Activated T-cell treated with anti-CD3 and anti-CD28 coated beads for 24 hours (primary cell): ENCODE results near the gene PSPC1.
"Not testable (repeated sequence)": the region's sequence is repeated elsewhere in the genome, so short reads cannot be mapped to it uniquely, and the experiment has no call there.

ENCODE experiments used
- DNase-seq: peaks from one replicate; pipeline ENCODE4 v3.0.0-alpha.2; 2020; ENCODE audit warnings: low read depth

PSPC1 gene

DNA sequence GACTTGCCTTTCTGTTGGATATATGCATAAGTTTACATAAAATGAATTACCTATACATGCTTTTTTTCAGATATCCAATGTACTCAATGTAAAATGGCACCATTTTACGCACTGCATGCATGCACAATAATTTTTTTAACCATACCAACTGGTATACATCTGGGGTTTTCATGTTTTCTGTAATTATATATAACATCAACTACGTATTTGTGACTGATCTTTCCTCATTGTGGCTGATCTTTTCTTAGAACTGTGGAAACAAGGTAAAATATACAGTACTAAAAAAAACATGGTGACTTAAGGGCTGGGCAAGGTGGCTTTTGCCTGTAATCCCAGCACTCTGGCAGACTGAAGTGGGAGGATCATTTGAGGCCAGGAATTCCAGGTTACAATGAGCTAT is 18.5 kb downstream of the PSPC1 start:
- no peak for DNase-seq

DNA sequence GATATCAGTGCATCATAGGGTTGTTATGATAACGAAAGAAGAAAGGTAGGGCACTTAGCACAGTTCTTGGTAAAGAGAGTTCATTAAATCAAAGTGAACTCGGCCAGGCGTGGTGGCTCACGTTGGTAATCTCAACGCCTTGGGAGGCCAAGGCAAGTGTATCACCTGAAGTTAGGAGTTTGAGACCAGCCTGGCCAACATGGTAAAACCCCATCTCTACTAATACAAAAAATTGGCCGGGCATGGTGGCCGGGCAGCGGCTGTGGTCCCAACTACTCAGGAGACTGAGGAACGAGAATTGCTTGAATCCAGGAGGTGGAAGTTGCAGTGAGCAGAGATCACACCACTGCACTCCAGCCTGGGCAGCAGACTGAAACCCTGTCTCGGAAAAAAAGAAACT is 19.1 kb downstream of the PSPC1 start:
- DNase-seq = no peak

DNA sequence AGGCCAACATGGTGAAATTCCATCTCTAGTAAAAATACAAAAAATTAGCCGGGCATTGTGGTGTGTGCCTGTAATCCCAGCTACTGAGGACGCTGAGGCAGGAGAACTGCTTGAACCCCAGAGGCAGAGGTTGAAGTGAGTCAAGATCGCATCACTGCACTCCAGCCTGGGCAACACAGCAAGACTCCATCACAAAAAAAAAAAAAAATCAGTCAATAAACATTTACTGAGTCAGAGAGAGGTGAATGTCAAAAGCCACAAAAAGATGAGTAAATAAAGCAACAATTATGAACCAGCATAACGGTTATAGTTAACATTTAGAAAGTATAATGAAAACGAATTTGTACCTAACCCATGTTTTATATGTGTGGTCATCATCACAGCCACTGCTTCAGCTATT is 23.1 kb downstream of the PSPC1 start:
- DNase-seq = no peak

DNA sequence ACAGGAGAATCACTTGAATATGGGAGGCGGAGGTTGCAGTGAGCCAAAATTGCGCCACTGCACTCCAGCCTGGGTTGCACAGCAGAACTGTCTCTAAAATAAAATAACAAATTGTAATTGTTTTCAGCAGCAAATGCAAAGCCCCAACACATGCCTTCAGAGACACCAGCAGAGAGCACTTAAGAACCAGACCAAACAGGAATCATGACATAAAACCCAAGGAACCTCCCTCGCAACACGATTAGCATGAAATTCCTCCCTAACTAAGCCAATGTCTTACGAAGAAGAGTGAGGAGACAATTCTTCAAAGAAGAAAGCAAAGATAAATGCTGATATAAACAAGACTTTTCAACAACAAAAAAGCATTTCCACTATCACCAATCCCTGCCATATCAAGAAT is 40.1 kb downstream of the PSPC1 start:
- DNase-seq = no peak

DNA sequence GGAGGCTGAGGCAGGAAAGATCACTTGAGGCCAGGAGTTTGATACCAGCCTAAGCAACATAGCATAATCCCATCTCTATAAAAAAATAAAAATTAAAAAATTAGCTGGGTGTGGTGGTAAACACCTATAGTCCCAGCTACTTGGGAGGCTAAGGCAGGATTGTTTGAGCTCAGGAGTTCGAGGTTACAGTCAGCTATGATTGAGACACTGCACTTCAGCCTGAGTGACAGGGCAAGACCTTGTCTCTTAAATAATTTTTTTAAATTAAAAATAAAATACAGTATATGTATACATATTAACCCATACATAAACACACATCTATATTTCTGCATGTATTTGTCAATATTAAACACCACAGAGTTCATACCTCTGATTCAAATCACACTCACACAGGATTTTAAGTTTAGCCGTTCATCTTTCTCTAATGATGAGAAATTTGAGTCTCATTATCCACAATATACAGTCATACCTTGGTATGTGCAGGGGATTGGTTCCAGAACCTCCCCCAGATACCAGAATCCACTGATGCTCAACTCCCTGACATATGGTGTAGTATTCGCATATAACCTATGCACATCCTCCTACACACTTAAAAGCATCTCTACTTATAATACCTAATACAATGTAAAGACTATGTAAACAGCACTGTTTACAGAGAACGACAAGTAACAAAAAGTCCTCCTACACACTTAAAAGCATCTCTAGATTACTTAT is 44.7 kb downstream of the PSPC1 start:
- DNase-seq = no peak

DNA sequence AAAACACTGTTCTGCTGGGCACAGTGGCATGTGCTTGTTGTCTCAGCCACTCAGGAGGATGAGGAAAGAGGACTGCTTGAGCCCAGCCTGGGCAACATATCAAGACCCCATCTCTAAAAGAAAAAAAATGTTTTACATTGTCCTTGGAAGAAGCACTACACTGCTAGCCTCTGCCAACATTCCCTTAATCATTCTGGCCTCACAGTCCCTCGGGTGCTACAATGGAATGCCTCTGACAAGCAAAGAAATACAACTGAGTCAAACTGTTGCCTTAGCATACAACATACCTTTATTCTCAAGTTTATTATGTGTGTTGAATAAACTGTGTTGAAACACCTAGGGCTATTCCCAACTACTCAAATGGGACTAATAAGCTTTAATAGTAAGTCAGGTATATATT is 56.1 kb downstream of the PSPC1 start:
- no peak for DNase-seq

DNA sequence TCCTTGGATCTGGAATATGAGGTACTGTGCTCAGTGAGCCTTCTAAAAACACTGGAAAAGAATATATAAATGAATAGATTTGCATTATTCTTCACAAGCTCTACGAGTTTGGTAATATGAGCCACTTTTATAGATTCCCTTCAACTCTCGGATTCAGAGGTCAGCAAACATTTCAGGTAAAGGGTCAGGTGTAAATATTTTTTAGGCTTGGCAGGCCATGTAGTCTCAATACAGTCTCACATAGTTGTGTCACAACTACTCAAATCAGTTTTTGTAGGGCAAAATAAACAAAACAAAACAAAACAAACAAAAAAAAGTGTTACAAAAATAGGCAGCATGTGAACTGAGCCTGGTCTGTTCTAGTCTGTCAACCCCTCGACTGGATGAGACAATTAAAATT is 57.4 kb downstream of the PSPC1 start:
- DNase-seq = no peak

DNA sequence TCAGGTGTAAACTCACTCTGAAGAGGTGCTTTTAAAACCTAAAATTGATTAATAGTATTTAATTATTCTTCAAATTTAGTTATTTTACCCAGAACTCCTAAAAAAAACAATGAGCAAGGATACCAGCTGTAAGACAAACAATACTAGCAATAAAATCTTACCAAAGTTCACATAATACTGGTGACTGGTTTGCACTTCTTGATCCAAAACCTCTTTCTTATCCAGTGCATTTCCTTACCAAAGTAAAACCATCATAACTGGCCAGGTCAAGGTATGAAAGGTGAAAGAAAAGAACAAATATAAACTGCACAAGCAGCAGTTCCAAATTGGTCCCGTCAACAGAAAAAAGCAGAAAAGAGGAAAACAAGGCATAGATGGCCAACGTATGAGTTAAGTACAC is 62.7 kb downstream of the PSPC1 start:
- DNase-seq = no peak

DNA sequence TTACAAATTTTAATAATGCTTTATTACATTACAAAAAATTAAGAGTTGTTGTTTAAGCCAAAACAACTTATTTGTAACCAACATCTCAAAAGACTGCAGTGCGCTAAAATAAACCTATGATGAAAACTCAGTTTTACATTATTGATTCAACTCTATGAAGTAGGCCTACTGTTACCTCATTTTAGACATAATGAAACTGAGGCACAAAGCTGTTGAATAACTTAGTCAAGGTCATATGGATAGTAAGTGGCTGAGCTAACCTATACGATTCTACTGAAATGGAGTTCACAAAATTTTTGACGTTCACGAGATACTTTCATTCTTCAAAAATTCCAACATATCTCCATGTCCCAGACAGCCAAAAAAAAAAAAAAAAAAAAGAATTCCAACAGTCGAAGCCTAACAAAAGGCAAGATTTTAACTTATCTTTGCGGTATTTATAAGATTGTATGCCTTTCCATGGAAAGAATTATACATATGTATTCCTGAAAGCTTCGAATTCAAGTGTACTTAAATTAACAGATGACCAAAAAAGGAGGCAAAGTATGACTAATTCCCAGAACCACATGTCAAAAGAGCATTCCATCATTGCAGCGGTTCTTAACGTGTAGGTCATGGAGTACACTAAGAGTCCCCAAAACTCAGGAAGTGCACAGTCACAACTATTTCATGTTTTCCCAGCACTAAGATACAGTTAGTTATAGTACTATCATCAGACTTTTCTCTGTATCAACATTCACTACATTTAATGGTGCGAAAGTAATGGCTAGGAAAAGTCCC is 69.4 kb downstream of the PSPC1 start:
- DNase-seq = no peak

DNA sequence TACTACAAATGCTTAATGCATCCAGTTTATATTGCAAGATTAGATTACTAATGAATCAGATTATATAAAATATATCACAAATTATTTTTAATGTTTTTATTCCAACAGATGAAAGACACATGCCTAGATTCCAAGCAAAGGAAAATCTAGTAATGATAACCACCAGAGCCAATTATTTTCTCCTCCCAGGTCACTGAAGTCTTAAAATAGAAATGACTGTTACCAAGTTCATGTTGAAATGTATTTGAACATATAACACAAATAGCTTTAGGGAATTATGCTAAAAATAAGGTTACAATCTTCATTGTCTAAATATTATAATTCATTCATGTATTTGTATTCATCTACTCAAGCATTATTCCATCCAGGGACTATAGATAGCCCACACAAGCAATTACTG is 73.0 kb downstream of the PSPC1 start:
- not testable (repeated sequence) for DNase-seq

DNA sequence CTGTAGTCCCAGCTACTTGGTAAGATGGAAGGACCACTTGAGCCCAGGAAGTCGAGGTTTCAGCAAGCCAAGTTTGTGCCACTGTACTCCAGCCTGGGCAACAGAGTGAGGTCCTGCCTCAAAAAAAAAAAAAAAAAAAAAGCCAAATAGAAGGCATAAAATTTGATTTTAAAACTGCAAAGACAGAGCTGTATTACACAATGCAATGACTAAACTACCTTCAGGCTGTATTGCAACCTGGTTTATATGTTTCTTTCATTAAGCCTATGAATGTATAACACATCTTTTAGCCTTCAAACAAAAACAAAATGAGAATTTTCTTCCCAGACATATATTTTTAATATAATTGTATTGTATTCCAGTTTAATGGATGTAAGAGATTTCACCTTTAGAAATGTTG is 73.7 kb downstream of the PSPC1 start:
- DNase-seq = not testable (repeated sequence)

DNA sequence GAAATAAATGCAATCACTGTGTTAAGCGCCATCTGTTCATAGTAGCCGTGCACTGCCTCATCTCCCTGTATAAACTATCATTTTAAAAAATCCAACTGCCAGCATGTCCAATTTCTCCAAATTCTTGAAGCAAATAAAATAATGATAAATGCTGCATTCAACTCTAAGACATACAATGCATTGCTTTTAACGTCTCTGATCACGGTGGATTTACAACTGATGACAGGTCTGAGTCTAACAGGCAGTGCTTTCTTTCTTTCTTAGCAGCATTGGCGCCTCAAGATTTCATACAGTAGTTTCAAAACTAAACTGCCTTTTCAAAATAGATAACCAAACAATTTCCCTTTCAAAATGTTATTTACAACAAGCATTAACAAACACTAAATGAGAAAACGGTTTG is 78.5 kb downstream of the PSPC1 start:
- DNase-seq = not testable (repeated sequence)

DNA sequence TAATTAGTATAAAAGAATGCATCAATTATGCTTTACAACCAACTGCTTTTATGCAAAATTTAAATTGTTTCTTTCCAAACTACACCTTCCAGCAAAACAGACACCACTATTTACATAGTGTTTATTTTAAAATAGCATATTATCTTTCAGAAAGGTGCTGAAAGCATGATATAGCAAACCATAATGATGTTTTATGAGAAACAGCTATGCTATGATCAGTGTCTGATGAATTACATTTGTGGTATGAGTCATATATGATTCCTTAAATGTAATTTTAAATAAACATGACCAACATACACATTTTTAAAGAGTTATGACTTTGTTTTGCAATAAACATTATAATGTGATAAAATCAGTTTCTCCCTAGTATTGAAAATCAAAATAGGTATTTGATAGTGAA is 81.1 kb downstream of the PSPC1 start:
- not testable (repeated sequence) for DNase-seq

DNA sequence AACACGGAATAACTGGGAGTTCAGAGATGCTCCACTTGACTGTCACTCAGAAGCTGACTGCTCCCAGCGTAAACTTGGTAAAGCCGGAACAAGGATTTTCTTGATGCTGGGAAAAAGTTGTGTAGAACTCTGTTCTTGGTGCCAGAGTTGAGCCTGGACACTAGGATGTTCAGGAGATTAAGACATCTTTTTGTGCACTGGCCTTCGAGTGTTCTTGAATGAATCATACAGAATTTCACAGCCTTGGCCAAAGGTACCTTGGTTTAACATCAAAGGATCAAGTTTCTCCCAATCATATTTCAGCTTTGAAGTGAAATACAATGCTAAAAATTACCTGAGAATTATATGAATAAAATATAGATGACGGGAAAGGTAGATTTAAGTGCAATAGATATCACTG is 81.8 kb downstream of the PSPC1 start:
- not testable (repeated sequence) for DNase-seq

DNA sequence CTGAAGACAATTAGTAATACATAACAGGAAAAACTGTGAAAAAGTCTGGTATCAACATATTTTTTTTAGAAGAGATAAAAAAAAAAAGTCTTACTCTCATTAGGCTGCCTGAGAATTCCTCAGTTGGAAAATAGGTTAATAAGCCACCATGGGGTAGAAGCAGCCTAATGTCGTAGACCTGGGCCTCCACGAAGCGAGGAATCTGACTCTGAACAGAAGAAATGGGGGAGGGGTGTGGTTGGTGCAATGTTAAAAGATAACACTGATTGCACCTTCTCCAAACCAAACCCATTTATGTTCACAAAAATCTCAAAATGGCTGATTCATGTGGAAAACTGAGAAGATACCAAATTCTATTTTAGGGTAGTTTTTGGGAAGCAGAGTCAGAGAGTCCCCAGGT is 86.9 kb downstream of the PSPC1 start:
- no peak for DNase-seq

DNA sequence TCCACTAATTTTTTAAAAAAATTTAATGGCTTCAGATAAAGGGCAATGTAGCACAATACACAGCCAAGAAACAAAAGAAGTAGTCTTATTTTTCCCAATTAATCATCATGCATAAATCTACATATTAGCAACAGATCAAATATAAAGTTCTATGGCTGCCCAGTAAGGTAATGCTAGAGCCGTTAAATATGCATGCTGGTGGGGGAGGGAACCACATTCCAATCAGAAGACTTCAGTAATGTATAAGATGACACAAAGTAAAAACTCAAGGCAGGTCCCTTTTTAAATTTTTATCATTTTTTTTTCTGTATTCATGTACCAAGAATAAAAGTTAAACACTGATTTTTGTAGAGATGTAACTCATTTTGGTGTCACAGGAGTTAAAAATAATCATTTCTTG is 87.3 kb downstream of the PSPC1 start:
- no peak for DNase-seq

DNA sequence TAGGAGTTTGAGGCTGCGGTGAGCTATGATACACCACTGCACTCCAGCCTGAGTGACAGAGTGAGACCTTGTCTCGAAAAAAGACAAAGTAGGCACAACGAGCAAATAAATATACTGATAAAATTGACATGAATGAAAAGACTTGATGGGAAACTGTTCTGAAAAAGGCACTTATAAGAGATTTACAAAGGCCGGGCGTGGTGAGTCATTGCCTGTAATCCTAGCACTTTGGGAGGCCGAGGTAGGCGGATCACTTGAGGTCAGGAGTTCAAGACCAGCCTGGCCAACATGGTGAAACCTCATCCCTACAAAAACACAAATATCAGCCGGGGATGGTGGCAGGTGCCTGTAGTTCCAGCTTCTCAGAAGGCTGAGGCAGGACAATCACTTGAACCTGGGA is 91.3 kb downstream of the PSPC1 start:
- not testable (repeated sequence) for DNase-seq

DNA sequence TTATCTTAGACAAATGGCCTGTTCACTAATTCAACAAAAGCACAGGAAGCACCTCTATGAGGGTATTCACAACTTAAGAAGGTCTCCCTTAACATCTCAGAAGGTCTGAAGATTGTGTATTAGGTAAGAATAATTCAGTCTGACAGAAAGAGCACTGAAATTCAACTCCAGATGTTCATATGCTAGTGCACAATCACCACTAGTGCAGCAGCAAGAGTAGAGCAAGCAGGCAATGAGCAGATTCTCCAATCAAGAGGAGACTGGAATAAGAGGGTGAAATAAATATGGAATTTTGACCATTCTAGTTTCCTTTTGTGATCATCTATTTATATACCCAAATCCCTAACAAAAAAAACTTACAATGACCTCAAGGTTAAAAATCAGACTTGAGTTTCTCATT is 97.3 kb downstream of the PSPC1 start:
- DNase-seq = no peak

DNA sequence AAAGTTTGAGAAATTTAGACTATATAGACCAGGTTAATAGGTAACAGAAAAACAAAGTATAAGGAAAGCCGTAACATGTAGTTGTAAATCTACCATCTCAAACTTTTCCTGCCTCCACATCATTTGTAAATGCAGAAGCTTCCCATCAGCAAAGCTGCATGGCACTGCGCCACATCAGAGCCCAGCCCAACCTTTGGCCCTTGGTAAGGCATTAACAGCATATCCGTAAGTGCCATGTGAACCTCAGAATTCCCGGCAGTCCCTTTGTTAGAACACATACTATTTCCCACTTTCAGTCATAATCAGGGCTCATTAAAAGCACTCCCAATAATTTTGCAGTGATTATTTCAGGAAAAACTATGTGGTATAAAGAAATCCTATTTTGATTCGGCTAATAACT is 97.7 kb downstream of the PSPC1 start:
- DNase-seq = no peak

DNA sequence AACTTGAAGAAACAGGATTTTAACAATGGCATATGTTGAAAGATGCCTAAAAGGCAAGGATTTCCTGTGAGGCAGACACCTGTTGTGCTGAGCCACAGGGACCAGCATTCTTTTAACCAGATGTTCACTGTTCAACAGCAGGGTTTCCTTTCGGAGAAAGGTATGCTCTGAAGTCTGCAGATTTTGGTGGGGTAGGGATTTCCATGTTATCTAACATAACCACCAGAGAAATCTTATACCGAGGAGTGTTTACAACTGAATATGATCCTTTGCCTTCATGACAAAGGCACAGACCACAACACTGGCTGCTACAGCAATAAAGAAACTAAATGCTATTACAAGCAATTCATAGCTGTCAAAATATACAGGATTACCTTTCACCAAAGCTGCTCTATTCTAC is 101.2 kb downstream of the PSPC1 start:
- no peak for DNase-seq

DNA sequence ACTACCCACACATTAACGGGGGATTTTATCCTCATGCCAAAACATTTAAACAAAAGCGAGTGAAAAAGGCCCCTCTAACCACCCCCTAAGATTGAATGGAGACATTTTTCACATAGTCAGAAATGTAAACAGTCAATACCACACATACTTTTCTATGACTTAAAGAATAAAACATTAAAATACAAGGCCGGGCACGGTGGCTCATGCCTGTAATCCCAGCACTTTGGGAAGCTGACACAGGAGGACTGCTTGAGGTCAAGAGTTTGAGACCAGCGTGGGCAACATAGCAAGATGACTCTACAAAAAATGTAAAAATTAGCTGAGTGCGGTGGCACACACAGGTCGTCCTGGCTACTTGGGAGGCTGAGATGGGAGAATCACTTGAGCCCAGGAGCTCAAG is 102.0 kb downstream of the PSPC1 start:
- no peak for DNase-seq

DNA sequence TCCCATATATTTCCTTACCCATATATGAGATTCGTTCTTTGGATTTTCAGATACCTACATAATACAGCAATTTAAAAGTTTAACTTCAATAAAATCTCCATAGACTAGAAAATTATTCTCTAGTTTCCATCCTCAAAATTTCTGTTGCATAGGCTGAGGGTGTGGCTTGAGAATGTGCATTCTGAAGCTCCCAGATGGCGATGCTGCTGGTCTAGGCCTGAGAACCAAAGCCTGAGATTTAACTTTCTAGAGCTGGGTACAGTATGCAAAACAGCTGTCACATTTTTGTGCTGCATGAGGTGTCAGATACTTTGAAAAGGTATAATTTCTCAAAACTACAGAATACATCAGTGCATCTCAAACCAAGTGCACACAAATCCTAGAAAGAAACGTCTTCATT is 106.6 kb downstream of the PSPC1 start:
- DNase-seq = no peak

DNA sequence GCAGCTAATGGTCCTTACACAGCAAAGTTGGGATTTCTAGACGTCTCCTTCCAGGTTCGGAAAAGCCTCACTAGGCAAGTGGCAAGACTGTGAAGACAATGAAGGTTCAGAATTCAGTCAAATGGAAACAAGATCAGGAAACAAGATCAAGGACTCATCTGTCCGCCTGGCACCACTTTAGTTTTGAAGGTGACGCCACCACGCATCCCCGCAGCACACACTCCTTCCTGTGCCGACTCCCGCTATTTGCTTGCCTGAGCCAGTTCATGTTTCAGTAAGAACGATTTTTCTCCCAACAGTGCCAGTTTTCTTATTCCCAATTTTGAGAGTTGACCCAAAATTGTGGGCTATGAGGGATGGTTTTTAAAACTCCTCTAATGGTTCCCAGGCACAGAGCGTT is 107.8 kb downstream of the PSPC1 start:
- DNase-seq = no peak
